Activated naive CD4-positive, alpha-beta T cell treated with anti-CD3 and anti-CD28 coated beads, Interleukin-2, amount 50 U/mL, for 16 hours (primary cell): ENCODE data around the gene HNRNPUL1.
"Not testable (repeated sequence)": the region's sequence is repeated elsewhere in the genome, so short reads cannot be mapped to it uniquely, and the experiment has no call there.

Source experiments
- DNase-seq: peaks from one replicate; pipeline ENCODE4 v3.0.0-alpha.2; 2020

HNRNPUL1 gene

DNA sequence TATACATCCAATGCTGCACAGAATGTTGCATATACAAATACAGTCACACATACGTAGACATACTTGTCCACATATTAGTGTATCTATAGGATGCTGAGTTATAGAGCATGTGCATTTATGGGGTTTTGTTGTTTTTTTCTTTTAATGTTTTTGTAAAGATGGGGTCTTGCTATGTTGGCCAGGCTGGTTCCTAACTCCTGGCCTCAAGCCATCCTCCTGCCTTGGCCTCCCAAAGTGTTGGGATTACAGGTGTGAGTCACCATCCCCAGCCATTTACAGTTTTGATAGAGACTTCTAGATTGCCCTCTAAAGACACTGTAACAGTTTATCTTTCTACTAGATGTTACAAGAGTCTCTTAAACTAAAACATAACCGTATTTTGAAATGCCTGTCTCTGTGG lies 14.3 kb downstream of the HNRNPUL1 start:
- no peak for DNase-seq

GRCh38 chr19:41288673-41289530 lies 24.7 kb downstream of the HNRNPUL1 start:
- DNase-seq: no peak

DNA sequence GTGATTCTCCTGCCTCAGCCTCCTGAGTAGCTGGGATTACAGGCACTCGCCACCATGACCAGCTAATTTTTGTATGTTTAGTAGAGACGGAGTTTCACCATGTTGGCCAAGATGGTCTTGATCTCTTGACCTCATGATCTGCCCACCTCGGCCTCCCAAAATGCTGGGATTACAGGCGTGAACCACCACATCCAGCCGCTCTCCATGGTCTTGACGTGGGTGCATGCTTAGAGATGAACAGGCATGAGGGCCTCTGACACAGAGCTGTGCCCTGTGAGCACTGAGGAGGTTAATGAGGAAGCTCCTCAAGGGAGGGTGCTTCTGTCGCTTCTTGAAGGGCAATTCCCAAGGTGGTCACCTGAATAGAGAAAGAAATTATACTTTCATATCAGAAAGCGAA lies 25.6 kb downstream of the HNRNPUL1 start:
- not testable (repeated sequence) for DNase-seq

GRCh38 chr19:41294393-41294792 lies 30.2 kb downstream of the HNRNPUL1 start:
- no peak for DNase-seq

- DNase-seq: no peak
Observed at GRCh38 chr19:41295499-41295898, 31.3 kb downstream of the HNRNPUL1 start.

GRCh38 chr19:41296433-41296871 lies 32.3 kb downstream of the HNRNPUL1 start:
- DNase-seq: no peak

GRCh38 chr19:41297628-41298347 lies 33.6 kb downstream of the HNRNPUL1 start:
- DNase-seq: no peak

GRCh38 chr19:41298348-41298964 lies 34.3 kb downstream of the HNRNPUL1 start:
- DNase-seq: no peak

DNA sequence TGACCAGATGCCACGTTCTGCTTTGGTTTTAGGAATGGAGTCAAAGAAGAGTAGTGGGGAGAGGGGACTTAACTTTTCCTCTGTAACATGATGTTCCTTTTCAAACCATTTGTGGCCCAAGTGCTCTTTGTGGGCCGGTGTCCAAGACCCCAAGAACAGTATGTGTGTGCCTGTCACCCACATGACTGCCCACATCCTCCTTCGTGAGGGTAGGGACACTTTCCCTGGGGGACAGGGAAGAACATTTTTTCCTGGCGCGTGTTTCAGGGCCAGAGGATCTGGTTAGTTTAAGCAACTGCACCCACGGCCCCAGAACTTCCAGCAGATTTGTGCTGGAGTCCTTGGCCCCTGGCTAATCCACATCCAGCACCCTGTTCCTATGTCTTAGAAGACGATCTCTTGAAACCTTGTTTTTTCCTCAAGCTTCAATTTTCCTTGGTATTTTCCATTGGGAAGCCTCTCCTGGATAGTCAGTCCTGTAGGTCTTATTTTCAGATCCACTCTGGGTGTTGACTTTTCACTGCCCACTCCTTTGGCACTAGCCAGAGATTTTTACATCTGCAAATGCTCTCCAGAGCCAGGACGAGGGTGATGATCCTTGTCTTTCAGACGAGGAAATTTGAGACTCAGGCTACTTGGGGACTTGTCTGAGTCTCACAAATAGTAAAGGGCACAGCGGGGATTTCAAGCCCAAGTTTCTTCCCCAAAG lies 35.0 kb downstream of the HNRNPUL1 start:
- no peak for DNase-seq

GRCh38 chr19:41299755-41300089 lies 35.5 kb downstream of the HNRNPUL1 start:
- DNase-seq: peak; percentile 40

DNA sequence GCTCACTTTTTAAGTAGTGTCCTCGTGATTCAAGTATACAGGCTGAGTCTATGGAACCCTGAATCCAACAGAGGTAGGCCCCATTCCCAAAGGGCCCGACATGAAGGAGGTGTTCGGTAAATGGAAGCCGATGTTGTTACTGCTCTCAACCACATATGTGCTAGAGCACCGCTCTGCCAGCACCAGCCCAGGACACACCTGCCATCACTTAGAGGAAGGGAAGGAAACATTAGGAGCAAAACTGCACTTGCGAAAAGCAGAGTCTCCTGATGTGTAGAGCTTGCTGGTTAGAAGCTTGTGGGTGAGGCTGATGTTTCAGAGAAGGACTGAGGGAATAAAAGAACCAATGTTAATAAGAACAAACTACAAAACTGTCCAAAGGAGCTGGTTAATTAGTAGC lies 36.4 kb downstream of the HNRNPUL1 start:
- DNase-seq: no peak

GRCh38 chr19:41302624-41303351 lies 38.6 kb downstream of the HNRNPUL1 start:
- peak; percentile 58 for DNase-seq

DNA sequence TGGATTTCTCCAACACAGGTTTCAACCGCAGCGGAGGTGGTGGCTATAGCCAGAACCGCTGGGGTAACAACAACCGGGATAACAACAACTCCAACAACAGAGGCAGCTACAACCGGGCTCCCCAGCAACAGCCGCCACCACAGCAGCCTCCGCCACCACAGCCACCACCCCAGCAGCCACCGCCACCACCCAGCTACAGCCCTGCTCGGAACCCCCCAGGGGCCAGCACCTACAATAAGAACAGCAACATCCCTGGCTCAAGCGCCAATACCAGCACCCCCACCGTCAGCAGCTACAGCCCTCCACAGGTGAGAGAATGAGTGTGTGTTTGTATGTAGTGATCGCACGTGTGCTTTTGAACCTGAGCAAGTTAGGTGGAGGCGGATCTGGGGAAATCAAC lies 39.8 kb downstream of the HNRNPUL1 start:
- no peak for DNase-seq

GRCh38 chr19:41304706-41305483 lies 40.7 kb downstream of the HNRNPUL1 start:
- DNase-seq: no peak

DNA sequence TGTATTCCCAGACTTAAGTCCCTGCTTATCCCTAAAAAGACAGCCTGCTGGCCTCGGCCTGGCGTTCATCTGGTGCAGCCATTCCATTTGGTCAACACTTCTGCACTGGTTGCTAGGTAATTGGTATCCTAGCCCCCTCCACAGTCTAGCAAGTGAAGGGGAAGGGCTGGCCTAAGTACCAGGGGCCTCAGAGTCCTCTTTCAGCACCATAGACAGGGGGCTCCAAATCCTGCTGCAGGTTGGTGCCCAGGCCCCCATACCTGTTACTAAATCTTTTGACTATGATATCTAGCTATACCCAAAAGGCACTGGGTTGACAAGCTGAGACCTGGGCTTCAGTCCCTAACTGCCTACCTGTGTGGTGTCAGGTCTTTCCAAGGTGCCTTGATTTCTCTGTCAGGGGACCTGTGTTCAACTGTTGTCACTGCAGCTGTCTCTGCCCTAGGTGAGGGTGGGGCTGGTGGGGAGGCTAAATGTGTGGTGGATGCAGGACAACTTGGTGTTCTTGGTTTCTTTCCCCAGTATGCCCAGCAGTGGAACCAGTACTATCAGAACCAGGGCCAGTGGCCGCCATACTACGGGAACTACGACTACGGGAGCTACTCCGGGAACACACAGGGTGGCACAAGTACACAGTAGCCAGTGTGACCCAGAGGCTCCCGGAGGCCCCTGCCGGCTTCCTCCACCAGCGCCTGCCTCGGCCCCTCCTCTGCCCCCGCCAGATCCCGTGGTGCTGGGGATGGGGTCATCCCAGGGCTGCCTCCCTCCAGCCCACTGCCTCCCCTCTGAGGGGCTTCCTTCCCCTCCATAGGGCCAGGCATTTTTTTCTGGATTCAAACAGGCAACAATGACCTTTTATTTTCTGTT lies 42.0 kb downstream of the HNRNPUL1 start:
- DNase-seq: no peak

GRCh38 chr19:41307090-41307875 lies 43.1 kb downstream of the HNRNPUL1 start:
- no peak for DNase-seq

GRCh38 chr19:41307954-41308449 lies 43.8 kb downstream of the HNRNPUL1 start:
- DNase-seq: no peak

DNA sequence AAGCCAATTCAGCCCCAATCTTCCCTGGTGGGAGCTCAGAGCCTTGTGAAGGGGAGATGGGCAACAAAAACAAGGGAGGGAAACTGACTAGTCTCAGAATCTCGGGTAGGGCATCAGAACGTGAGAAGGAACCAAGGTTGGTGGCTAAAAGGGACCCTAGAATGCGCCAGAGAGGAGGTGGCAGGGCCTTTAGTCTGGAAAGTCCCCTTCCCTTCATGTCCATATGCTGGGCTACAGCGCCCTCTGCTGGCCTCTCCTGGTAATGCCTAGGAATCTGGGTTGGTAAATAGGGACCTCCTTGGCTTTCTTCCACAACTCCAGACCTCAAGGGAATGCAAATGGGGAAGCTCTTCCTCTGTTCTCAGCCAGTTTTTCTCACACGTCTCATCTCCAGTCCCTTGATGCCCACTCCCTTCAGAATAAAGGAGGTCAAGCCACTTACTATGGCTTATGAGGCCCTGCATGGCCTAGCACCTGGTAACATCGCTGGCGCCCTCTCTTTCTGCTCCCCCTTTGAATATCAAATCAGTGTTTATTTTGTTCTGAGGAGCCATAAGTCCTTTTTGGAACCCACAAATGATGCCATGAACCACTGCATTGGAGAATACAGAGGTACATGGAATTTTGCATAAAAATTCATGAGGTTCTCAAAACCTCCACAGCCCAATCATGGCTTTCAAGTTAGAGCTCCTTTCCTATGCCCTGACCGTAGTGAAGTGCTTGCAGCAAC lies 44.4 kb downstream of the HNRNPUL1 start:
- peak; percentile 90 for DNase-seq
